ENCODE data around the gene SCN5A. TPM values are rescaled to one million over a fixed set of nuclear protein-coding genes. Genes with fewer than 3 reads are reported as not detected.

The SCN5A gene
- total and polyA plus RNA-seq, 2 experiments from 2014 or later = 0.97 to 1.3 TPM

DNA sequence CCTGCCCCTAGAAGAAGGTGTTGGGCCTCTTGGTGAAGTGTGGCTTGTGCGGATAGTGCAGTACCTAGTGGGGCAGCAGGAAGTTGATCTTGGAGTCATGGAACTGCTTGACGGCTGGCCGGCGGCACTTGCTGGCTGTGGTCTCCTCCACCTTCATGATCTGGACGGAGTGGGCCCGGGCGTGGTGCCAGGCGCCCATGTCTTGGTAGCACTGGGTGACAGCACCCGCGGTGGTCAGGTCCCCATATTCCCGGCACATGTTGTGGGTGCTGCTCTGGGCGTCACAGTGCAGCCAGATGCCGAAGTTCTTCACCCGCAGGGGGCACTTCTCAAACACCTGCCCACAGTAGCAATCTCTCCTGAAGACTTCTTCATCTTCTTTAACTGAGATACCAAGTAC is 122.7 kb downstream of the SCN5A start:
- H4K20me1 ChIP-seq (ENCODE audit: insufficient read depth, poor library complexity, severe bottlenecking) = no peaks in the 10 kb centered on the region
- H3K27ac ChIP-seq = no peak overlapping the region
- DNase-seq (ENCODE audit: low spot score) = no peak
- TF ChIP-seq EZH2phosphoT487 (IDR thresholded peaks at IDR 0.05; ENCODE audit: low read depth, severe bottlenecking, unreplicated experiment) = no peak
- TF ChIP-seq, protein P1, sequence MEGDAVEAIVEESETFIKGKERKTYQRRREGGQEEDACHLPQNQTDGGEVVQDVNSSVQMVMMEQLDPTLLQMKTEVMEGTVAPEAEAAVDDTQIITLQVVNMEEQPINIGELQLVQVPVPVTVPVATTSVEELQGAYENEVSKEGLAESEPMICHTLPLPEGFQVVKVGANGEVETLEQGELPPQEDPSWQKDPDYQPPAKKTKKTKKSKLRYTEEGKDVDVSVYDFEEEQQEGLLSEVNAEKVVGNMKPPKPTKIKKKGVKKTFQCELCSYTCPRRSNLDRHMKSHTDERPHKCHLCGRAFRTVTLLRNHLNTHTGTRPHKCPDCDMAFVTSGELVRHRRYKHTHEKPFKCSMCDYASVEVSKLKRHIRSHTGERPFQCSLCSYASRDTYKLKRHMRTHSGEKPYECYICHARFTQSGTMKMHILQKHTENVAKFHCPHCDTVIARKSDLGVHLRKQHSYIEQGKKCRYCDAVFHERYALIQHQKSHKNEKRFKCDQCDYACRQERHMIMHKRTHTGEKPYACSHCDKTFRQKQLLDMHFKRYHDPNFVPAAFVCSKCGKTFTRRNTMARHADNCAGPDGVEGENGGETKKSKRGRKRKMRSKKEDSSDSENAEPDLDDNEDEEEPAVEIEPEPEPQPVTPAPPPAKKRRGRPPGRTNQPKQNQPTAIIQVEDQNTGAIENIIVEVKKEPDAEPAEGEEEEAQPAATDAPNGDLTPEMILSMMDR (IDR thresholded peaks at IDR 0.05; ENCODE audit: poor library complexity) = no peak
- TF ChIP-seq EZH2 (IDR thresholded peaks at IDR 0.05; ENCODE audit: borderline replicate concordance) = no peak
- H2AFZ ChIP-seq = no peak overlapping the region
- no peaks in the 10 kb centered on the region for H3K27me3 ChIP-seq
- no peak overlapping the region for H3K4me3 ChIP-seq
- no peak overlapping the region for H3K4me2 ChIP-seq
- no peaks in the 10 kb centered on the region for H3K79me2 ChIP-seq
- H3K4me1 ChIP-seq (ENCODE audit: insufficient read depth) = no peaks in the 10 kb centered on the region
- H3K36me3 ChIP-seq (replicated peaks; ENCODE audit: insufficient read depth, low read depth) = no peaks in the 10 kb centered on the region
- no peaks in the 10 kb centered on the region for H3K9me3 ChIP-seq (ENCODE audit: low read depth)
- H3K9me2 ChIP-seq (replicated peaks; ENCODE audit: insufficient read depth) = no peaks in the 10 kb centered on the region
- 98% methylated on average over 14 of the region's 14 CpGs for WGBS (ENCODE audit: low lambda C conversion rate, missing lambda C conversion rate)

DNA sequence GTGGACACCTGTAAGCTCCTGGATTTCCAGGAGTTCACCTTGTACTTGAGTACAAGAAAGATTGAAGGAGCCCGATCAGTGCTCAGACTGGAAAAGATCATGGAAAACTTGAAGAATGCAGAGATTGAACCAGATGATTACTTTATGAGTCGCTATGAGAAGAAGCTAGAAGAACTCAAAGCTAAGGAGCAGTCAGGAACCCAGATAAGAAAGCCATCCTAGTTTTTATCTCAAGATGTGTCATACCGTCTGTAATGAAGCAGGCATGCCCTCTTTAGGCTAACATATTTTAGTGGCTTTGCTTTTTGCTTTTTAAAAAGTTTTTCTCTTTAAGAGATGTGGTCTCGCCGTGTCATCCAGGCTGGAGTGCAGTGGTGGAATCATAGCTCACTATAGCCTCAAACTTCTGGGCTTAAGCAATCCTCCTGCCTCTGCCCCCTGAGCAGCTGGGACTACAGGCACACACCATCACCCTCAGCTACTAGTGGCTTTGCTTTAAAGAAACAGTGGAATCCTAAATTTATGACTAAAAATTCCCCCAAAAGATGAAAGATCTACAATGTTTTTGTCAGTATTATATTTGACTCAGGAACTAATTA is 125.2 kb downstream of the SCN5A start:
- no peak for TF ChIP-seq EZH2 (IDR thresholded peaks at IDR 0.05; ENCODE audit: borderline replicate concordance)
- no peak for TF ChIP-seq EZH2phosphoT487 (IDR thresholded peaks at IDR 0.05; ENCODE audit: low read depth, severe bottlenecking, unreplicated experiment)
- TF ChIP-seq, protein P1 (IDR thresholded peaks at IDR 0.05; ENCODE audit: poor library complexity) = no peak
- no peaks in the 10 kb centered on the region for H3K9me2 ChIP-seq (replicated peaks; ENCODE audit: insufficient read depth)

DNA sequence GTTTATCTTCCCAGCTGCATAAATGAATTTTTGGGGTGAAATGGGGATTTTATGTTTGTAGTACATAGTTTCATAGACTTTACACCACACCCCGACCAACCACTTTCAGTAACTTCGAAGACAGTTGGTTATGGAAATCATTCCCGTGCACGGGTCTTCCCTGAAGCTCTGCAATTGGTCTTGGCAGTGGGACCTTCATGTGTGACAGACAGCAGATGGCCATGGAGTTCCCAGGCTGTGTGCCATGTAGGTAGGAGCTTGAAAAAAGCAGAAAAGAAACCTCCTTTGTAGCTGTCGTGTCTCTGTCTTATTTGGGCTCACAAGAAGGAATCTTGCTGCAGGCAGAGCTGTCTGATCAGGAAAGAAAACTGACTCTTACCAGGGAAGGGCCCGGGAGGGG is 127.5 kb downstream of the SCN5A start:
- DNase-seq (ENCODE audit: low spot score) = no peak
- Histone ChIP-seq H4K20me1 (ENCODE audit: insufficient read depth, poor library complexity, severe bottlenecking) (no peaks in the 10 kb centered on the region), H3K79me2 (no peaks in the 10 kb centered on the region), H3K36me3 (replicated peaks; ENCODE audit: insufficient read depth, low read depth) (no peaks in the 10 kb centered on the region), H3K27ac (no peak overlapping the region), H3K4me3 (no peak overlapping the region), H3K9me2 (replicated peaks; ENCODE audit: insufficient read depth) (no peaks in the 10 kb centered on the region), H3K27me3 (no peaks in the 10 kb centered on the region), H2AFZ (no peak overlapping the region), H3K4me2 (no peak overlapping the region), H3K9me3 (ENCODE audit: low read depth) (no peaks in the 10 kb centered on the region), H3K4me1 (ENCODE audit: insufficient read depth) (no peaks in the 10 kb centered on the region)
- WGBS (ENCODE audit: low lambda C conversion rate, missing lambda C conversion rate) = 88% methylated on average over 6 of the region's 6 CpGs
- TF ChIP-seq EZH2phosphoT487 (IDR thresholded peaks at IDR 0.05; ENCODE audit: low read depth, severe bottlenecking, unreplicated experiment) (no peak), EZH2 (IDR thresholded peaks at IDR 0.05; ENCODE audit: borderline replicate concordance) (no peak)
- TF ChIP-seq, protein P1 (IDR thresholded peaks at IDR 0.05; ENCODE audit: poor library complexity) = no peak

More for the DNA sequence above, 125.2 kb downstream of the SCN5A start:
- 88% methylated on average over 5 of the region's 5 CpGs for WGBS (ENCODE audit: low lambda C conversion rate, missing lambda C conversion rate)
- no peak for DNase-seq (ENCODE audit: low spot score)
- Histone ChIP-seq H3K4me3 (no peak overlapping the region), H3K79me2 (no peaks in the 10 kb centered on the region), H3K4me2 (no peak overlapping the region), H2AFZ (no peak overlapping the region), H4K20me1 (ENCODE audit: insufficient read depth, poor library complexity, severe bottlenecking) (no peaks in the 10 kb centered on the region), H3K9me3 (ENCODE audit: low read depth) (no peaks in the 10 kb centered on the region), H3K36me3 (replicated peaks; ENCODE audit: insufficient read depth, low read depth) (no peaks in the 10 kb centered on the region), H3K4me1 (ENCODE audit: insufficient read depth) (no peaks in the 10 kb centered on the region), H3K27ac (no peak overlapping the region), H3K27me3 (no peaks in the 10 kb centered on the region)

All from hepatocyte (in vitro differentiated cells).